DOHH2 (cell line): Measurements from ENCODE around the gene PPIA.
"Not testable (repeated sequence)": the region's sequence is repeated elsewhere in the genome, so short reads cannot be mapped to it uniquely, and the experiment has no call there.

Experiments
- H3F3A ChIP-seq: fragments of 200-600 bp; sonication (generic), shearing (Covaris generic); 2 replicates; pipeline ENCODE4 v1.6.0; 2016; ENCODE audit warnings: antibody characterized with exemption, mild to moderate bottlenecking; ENCODE audit not compliant: control insufficient read depth, insufficient read depth
- H3K27ac ChIP-seq: fragments of 200-600 bp; sonication (generic); 2 replicates; pipeline ENCODE4 v1.5.1; 2014; ENCODE audit warnings: low read depth, mild to moderate bottlenecking, low read length, moderate library complexity
- H3K27me3 ChIP-seq: fragments of 200-600 bp; sonication (generic); 2 replicates; pipeline ENCODE4 v1.6.1; 2014; ENCODE audit warnings: mild to moderate bottlenecking, low read length, mixed read lengths; ENCODE audit not compliant: control insufficient read depth
- H3K36me3 ChIP-seq: fragments of 200-600 bp; sonication (generic); 2 replicates; pipeline ENCODE4 v1.6.1; 2014; ENCODE audit warnings: mild to moderate bottlenecking, low read length, moderate library complexity, mixed read lengths; ENCODE audit not compliant: control insufficient read depth
- H3K4me1 ChIP-seq: fragments of 200-600 bp; sonication (generic); 2 replicates; pipeline ENCODE4 v1.6.1; 2014; ENCODE audit warnings: mild to moderate bottlenecking, low read length, mixed read lengths; ENCODE audit not compliant: control insufficient read depth
- H3K4me2 ChIP-seq: fragments of 200-600 bp; sonication (generic); 2 replicates; pipeline ENCODE4 v1.6.0; 2014; ENCODE audit warnings: mild to moderate bottlenecking, low read length, moderate library complexity
- H3K4me3 ChIP-seq: fragments of 200-600 bp; sonication (generic); 2 replicates; pipeline ENCODE4 v1.5.1; 2014; ENCODE audit warnings: mild to moderate bottlenecking, low read length, mixed read lengths
- H3K79me2 ChIP-seq: fragments of 200-600 bp; sonication (generic); 2 replicates; pipeline ENCODE4 v1.6.1; 2014; ENCODE audit warnings: mild to moderate bottlenecking, low read length, mixed read lengths; ENCODE audit not compliant: control insufficient read depth
- H3K9me2 ChIP-seq: fragments of 200-600 bp; sonication (generic); replicated peaks from 2 replicates; pipeline ENCODE4 v1.6.1; 2014; ENCODE audit warnings: mild to moderate bottlenecking, low read length, mixed read lengths; ENCODE audit not compliant: control insufficient read depth
- H3K9me3 ChIP-seq: fragments of 200-600 bp; sonication (generic); 2 replicates; pipeline ENCODE4 v1.6.1; 2014; ENCODE audit warnings: antibody characterized with exemption, low read length, mixed read lengths; ENCODE audit not compliant: control insufficient read depth, insufficient read depth
- H4K20me1 ChIP-seq: fragments of 200-600 bp; sonication (generic); 2 replicates; pipeline ENCODE4 v1.6.0; 2014; ENCODE audit warnings: low read depth, mild to moderate bottlenecking, antibody characterized with exemption, low read length, moderate library complexity; ENCODE audit not compliant: control insufficient read depth, insufficient read depth
- CTCF ChIP-seq: fragments of 200-600 bp; sonication (generic); IDR thresholded peaks from one replicate; pipeline ENCODE4 v1.5.1; 2014; ENCODE audit warnings: antibody characterized with exemption, mild to moderate bottlenecking, low read depth, low read length; ENCODE audit not compliant: poor library complexity, severe bottlenecking
- EZH2phosphoT487 ChIP-seq: fragments of 200-600 bp; sonication (generic); IDR thresholded peaks from 2 replicates; pipeline ENCODE4 v1.6.1; 2017; ENCODE audit warnings: borderline replicate concordance, mild to moderate bottlenecking, antibody characterized with exemption, low read length, moderate library complexity, mixed read lengths

Gene PPIA

GRCh38 chr7:44782460-44782859 lies 14.0 kb upstream of the PPIA start:
- H4K20me1 ChIP-seq, result no peaks in the 10 kb centered on the region
- H3K4me3 ChIP-seq, result no peak overlapping the region
- TF ChIP-seq CTCF, result no peak
- no peak for TF ChIP-seq EZH2phosphoT487

GRCh38 chr7:44783407-44783806 lies 13.1 kb upstream of the PPIA start:
- H3F3A ChIP-seq, result no peaks in the 10 kb centered on the region
- no peaks in the 10 kb centered on the region for H3K36me3 ChIP-seq

More at GRCh38 chr7:44782460-44782859, 14.0 kb upstream of the PPIA start:
- peaks cover 9% of the 10 kb centered on the region for H3K4me1 ChIP-seq
- H3K27ac ChIP-seq, result no peak overlapping the region
- H3K9me2 ChIP-seq, result no peaks in the 10 kb centered on the region
- no peaks in the 10 kb centered on the region for H3K36me3 ChIP-seq
- H3K9me3 ChIP-seq, result peaks cover 3% of the 10 kb centered on the region; the same call in 1 of the 2 replicates
- H3K4me2 ChIP-seq, result no peak overlapping the region
- no peaks in the 10 kb centered on the region for H3K27me3 ChIP-seq
- H3K79me2 ChIP-seq, result no peaks in the 10 kb centered on the region
- H3F3A ChIP-seq, result no peaks in the 10 kb centered on the region

GRCh38 chr7:44784364-44784763 lies 12.1 kb upstream of the PPIA start:
- Histone ChIP-seq H3K36me3 (no peaks in the 10 kb centered on the region), H3K27ac (no peak overlapping the region), H3K4me2 (no peak overlapping the region), H3K9me2 (no peaks in the 10 kb centered on the region), H3K79me2 (no peaks in the 10 kb centered on the region), H3F3A (no peaks in the 10 kb centered on the region), H4K20me1 (no peaks in the 10 kb centered on the region), H3K27me3 (no peaks in the 10 kb centered on the region), H3K9me3 (peaks cover 3% of the 10 kb centered on the region; the same call in 1 of the 2 replicates), H3K4me3 (no peak overlapping the region), H3K4me1 (peaks cover 9% of the 10 kb centered on the region)
- TF ChIP-seq CTCF (no peak), EZH2phosphoT487 (no peak)

More at GRCh38 chr7:44783407-44783806, 13.1 kb upstream of the PPIA start:
- Histone ChIP-seq H3K4me3 (no peak overlapping the region), H3K9me2 (no peaks in the 10 kb centered on the region), H3K79me2 (no peaks in the 10 kb centered on the region), H4K20me1 (no peaks in the 10 kb centered on the region), H3K27ac (no peak overlapping the region), H3K9me3 (peaks cover 3% of the 10 kb centered on the region; the same call in 1 of the 2 replicates), H3K4me2 (no peak overlapping the region), H3K4me1 (peaks cover 9% of the 10 kb centered on the region), H3K27me3 (no peaks in the 10 kb centered on the region)
- TF ChIP-seq EZH2phosphoT487, result no peak
- TF ChIP-seq CTCF, result no peak

GRCh38 chr7:44785218-44785617 lies 11.3 kb upstream of the PPIA start:
- H3K9me3 ChIP-seq, H3K36me3 ChIP-seq, H3K4me1 ChIP-seq, H3K4me2 ChIP-seq, H3K27ac ChIP-seq, H3K9me2 ChIP-seq, H3K79me2 ChIP-seq, H3F3A ChIP-seq, H3K27me3 ChIP-seq, H4K20me1 ChIP-seq, H3K4me3 ChIP-seq: not testable (repeated sequence)
